Measurements from ENCODE around the gene KRTAP25-1.

KRTAP25-1 gene, protein sequence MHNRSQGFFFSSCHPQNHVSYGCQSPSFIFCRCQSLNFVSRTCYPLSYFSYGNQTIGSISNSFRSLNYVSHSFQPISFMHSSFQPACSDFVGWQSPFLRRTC

DNA sequence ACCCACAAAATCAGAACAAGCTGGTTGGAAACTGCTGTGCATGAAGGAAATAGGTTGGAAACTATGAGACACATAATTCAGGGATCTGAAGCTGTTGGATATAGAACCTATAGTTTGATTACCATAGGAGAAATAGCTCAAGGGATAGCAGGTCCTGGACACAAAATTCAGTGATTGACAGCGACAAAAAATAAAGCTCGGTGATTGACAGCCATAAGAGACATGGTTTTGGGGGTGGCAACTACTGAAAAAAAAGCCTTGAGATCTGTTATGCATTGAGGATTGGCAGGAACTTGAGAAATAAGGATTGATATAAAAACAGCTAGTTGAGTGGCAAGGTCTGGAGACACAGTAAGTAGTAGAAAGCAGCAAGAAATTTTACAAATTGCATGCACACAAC lies at the start of gene KRTAP25-1:
Gene KRTAP25-1 (minus strand): TSS at position 300 of the 400 bp plus-strand sequence. CDS start 24 bp downstream, at position 276.
- DNase-seq (ENCODE audit: low spot score), result no peak

DNA sequence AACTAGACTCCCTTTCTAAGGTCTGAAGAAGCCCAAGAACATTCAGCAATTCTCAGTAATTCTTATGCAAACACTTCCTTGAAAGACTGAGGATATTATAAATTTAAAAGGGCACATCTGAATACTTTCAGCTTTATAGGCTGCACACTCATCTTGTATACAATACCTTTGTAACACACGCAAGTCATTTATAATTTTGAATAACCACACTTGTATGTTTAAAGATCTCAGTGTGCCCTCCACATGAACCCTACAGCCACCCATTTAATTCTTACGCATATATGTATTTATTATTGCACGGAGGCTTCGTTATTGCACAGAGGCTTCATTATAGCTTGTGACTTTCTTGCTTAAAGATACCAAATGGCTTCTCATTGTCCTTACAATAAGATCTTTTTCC lies 49.4 kb upstream of the KRTAP25-1 start:
- DNase-seq (ENCODE audit: low spot score), result no peak

DNA sequence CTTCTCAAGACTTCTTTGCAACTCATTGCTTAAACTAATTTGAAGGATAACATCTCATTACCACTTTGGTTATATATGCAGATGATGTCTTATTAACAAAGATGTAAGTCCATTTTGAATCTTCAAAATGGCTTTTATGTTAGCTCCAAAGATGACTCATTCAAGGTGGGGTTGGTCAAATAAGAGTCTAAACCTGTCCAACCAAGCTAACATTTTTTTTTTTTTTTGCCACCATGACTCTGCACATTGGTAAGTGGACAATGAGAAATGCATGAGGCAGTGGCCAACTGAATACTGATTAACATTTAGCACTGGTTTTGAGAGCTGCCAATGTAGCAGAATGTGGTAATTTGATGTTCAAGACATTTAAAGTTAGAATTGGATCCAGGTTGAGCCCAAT lies 48.5 kb upstream of the KRTAP25-1 start:
- no peak for DNase-seq (ENCODE audit: low spot score)

DNA sequence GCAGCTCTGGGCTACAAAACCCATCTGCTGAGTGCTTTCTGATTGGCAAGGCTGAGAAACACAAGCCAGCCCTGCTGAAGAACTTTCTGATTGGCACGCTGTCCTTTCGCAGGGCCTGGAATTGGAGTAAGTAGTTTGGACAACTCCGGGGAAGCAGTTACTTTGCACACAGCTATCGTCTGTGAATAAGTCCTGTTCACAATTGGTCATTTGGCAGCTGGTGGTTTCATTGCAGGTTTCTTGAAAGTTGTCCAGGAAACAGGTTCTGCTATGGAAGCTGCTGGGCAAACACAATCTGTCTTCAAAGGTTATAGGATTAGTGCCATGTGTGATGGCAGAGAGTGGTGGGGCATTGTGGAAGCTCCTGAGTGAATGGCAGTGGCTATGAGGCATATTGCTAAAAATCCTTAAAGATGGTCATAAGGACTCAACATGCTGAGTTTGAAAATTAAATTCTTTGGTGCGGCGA lies 48.0 kb upstream of the KRTAP25-1 start, which contains the start of gene KRTAP27-1:
Gene KRTAP27-1 (minus strand): TSS at position 419 of the 469 bp plus-strand sequence. CDS start 26 bp downstream, at position 393.
- DNase-seq (ENCODE audit: low spot score), result no peak

DNA sequence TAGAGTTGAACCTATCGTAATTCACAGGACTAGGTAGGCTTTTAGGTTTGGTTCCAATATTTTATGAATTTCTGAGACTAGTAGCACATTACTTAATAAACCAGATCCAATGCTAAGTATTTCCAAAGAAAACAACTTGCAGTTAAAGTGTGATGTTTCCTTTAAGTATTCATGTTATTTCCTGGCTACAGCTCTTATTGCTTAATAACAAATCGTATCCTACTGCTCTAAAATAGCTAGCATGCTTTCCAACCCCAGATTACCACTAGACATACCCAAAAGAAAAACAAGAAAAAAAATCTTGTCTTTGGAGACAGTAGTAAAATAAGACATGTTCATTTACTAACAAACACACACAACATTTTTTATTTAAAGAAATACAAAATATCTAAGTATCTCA lies 47.3 kb upstream of the KRTAP25-1 start:
- no peak for DNase-seq (ENCODE audit: low spot score)

DNA sequence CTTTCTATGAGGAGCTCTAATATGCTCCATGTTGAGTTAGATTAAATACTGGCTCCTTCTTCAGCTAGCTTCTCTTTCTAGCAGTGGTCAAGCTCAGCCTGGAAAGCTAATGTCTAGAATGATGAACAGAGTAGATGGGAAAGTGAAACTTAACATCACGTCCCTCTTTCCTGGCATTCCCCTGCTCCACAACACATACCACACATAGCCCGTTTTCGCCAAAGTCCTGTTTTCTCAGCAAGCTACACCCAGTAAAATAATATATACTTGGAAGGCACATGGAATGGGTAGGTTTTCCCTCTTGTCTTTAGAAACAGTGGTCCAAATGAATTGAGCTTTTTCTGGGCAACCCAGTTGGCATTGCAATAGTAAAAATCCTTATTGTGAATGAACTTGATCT lies 44.4 kb upstream of the KRTAP25-1 start:
- no peak for DNase-seq (ENCODE audit: low spot score)

DNA sequence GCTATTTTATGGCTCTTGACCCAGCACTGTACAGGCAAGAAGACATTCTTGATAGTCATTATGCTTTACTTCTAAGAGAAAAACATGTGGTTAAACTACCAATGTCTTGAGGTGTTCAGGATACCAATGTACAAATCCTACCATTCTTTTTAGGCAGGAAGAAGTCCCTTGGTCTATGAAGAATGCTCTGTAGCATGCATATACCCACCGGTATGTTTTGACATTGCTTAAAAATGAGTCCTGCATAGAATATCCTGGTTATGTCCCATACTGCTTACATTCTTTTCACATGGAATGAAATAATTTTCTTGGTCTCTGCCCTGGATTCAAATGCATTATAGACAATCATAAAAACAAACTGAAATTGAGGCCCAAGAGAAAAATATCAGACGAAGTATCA lies 43.4 kb upstream of the KRTAP25-1 start:
- no peak for DNase-seq (ENCODE audit: low spot score)

DNA sequence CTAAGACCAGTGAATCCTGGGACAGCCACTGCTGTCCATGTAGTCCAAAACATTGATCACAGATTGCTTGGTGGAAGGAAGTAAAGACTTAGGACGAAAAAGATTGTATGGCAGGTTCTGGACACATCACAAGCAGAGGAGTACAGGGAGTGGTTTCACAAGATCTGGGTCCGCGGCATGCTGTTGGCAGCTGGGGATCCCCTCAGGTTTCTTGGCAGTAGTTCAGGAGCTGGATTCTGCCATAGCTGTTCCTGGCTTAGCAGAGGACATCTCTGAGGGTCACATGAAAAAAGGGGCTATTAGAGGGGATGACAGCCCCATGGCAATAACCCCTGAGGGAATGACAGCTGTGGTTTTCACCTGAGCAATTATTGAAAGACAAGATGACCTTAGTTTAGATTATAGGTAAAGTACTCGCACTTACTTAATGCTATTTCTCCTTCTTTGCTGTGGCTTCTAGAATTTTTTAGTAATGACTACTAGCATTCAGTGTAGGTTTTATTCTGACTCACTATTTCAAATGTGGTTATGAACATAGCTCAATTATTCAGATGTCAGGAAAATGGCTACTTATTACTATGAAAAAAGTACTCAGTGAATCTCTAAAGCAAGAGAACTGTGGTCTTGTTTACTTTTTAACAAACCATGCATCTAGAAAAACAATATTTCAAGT lies 40.0 kb upstream of the KRTAP25-1 start:
- DNase-seq (ENCODE audit: low spot score), result no peak

DNA sequence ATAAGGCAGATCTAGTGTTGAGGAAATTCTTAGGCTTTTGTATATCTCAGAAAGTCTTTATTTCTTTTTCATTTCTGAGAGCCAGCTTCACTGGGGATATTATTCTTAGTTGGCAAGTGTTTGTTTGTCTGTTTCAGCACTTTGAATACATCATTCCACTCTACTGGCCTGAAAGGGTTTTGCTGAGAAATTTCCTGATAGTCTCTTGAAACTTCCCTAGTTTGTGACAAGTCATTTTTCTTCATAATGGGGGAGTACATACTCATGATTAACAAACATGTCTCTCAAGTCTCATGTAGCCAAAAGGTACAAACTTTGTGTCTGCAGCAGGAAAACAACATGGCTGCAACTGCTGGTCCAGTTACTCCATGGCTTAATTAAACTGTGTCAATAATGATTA lies 37.1 kb upstream of the KRTAP25-1 start:
- DNase-seq (ENCODE audit: low spot score), result no peak

DNA sequence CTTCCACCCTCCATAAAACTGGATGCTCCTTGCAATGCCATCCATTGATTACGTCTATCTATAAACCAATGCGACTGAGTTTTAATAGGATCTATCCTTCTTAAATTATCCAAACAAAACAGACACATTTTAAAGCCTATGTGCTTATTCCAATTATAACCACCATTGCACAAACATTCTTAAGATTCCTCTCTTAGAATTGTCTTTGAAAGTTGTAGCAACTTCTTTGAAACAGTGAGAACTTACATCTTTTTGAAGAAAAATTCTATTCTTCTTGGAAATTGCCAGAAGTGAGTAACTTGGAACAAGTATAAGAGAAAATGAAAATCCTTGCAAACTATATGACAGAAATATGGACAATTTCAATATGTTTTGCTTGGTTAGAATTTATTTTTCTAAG lies 30.9 kb upstream of the KRTAP25-1 start, which contains the start of gene KRTAP26-1:
Gene KRTAP26-1 (minus strand): TSS at position 101 of the 400 bp plus-strand sequence. CDS start 280 bp downstream, outside the sequence.
- DNase-seq (ENCODE audit: low spot score), result no peak

DNA sequence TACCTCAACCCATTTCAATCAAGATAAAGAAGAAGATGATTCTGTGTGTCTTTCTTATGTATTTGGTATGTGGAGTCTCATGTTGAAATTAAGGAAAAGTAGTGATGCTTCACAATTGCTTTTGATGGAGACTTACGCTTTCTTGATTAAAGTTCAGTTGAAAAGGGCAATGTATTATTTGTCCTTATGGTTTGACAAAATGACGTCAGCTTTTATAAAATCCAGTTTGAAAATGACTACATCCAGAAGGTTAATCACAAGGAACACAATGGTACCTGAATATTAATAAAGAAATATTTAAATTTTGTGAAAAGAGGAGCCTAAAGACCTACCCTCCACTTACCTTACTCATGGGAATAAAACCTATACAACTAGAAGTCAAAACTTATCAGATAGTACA lies 26.4 kb upstream of the KRTAP25-1 start:
- no peak for DNase-seq (ENCODE audit: low spot score)

DNA sequence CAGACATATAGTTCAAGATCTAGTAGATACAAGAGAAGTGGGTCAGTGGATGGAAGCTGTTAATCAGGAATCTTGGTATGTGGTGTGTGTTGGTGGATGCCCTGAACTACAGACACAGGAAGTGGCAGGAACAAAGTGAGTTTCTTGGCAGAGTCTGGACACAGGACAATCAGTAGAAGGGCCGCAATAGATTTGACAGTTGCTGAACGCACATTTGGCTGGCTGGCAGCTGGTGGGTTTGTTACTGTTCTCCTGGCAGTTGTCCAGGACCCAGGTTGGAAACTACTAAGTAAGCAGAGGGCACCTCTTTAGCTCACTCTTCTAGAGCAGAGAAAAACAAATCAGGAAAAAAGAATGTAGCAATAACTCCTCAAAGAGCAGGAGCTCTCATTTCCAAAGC lies 17.6 kb upstream of the KRTAP25-1 start:
- DNase-seq (ENCODE audit: low spot score), result no peak

DNA sequence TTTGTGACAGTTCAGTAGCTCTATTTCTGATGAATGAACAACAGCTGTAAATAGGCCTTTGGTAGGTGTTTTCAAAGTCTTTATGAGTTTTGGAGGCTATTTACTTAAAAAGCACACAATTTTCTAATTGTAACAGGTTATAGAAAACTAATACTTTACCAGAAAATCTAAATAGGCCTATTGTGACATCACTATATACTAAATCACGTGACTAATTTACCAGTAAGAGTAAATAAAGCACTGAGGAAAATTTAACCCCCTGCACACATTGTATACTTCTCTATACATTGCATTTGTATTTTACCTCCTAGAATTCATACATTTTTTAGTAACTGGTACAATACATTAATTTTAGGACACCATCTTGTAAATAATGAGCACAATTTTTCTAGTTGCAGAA lies 15.8 kb upstream of the KRTAP25-1 start:
- DNase-seq (ENCODE audit: low spot score), result no peak

DNA sequence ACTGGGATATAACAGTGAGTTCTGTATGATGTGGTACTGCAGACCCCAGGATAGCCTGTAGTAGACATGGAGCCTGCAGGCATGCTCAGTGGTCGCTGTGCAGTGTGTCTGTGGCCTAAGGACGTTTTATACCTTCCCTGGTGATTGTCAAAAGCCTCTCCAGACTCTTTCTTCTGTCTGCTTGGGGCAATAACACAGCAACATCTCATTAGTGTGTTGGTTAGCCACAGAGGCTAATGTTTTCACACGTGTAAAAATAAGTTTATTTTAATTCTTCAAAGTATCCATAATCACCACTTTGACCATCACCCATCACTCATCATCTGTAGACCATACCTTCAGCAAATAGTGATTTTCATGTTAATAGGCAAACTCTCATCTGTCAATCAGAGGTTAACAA lies 6.5 kb downstream of the KRTAP25-1 start, which contains the start of gene KRTAP24-1:
Gene KRTAP24-1 (minus strand): TSS at position 101 of the 400 bp plus-strand sequence. CDS start 18 bp downstream, at position 83.
- DNase-seq (ENCODE audit: low spot score), result no peak

DNA sequence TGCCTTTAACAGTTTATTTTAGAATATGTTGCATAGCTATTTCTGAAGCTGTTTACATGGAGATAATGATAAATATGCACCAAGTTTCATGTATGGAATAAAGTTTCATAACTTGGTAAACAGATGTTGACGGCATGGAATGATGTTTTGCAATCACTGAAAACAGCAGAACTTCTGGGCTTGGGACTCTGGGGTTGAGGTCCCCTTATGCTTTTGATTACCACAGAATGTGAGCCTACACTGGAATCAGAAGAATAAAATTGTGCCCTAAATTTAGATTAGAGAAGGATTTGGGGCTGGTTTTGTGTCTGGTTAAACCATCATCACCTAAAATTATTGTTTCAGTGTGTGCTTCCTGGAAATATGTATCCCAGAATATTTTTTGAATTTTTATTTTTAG lies 17.7 kb downstream of the KRTAP25-1 start:
- DNase-seq (ENCODE audit: low spot score), result no peak

DNA sequence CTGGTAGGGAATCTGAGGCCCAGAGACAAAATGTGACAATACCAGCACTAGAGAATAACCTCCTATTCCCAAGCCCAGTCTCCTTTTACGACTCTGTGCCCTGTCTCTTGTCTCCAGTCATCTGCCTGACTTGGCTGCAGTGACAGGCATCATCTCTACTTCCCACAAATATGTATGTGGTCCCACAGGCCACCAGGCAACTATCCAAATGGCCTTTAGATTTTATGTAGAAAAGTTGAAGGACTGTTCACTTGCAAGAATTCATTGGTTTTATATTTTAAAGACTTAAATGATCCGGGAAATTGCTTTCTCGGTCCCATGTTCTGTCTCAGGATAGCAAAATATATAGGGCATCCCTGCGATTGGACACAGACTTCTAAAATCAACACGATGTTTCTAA lies 18.2 kb downstream of the KRTAP25-1 start:
- no peak for DNase-seq (ENCODE audit: low spot score)

DNA sequence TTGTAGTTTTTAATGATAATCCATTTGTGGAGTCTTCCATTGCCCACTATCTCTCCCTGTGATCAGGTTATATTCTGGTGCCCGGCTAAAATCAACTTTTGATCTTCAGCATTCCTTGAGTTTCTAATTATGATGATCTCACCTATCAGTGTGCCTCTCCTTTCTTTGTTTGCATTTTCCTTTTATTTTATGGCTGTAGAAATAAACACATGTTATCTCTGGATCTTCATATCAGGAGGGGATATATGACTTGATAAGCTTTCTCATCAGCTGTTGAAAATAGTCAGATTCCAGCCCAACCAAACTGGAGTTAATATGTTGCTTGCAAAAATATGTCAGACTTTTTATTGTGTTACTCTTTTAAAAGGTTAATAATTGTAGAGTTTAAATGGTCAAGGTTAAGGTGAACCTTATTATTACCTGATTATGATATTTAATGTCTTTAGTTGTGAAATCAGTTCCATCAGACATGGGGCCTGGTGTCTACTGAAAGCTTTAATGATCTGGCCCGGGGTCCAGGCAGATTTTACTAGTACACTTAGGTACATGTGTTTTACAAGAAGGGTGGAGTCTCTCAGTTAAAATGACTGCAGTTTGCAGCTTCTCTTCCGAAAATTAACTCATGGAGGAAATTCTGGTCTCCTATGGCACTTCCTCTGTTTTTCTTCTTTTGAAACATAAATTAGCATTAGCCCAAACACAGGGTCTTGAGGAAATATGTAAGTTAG lies 19.3 kb downstream of the KRTAP25-1 start:
- DNase-seq (ENCODE audit: low spot score), result no peak

DNA sequence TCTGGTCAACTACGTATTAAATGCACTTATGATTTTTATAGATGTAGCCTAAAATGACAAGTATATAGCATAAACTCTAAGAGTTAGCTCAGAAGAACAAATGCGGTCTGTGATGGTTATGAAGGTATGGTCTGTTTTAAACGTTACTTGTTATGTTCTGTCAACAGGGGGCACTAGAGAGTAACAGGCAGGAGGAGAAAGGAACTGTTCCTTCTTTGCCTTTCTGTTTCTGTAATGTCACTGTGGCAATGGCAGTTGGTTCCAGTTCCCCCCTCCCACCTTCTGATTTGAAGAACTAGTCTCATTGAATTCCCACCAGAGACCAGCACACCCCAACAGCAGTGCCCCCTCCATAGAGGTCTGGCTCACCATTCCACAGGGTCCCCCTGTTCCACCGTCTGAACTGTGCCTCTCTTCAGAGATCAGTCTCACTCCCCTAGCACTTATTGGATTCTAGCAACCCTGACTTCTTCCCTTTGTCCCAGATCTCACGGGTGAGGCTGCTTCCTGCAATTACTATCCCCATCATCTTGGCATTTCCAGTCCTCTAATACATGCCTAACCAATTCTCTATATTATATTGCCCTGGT lies 20.6 kb downstream of the KRTAP25-1 start:
- DNase-seq (ENCODE audit: low spot score), result peak; percentile 56

DNA sequence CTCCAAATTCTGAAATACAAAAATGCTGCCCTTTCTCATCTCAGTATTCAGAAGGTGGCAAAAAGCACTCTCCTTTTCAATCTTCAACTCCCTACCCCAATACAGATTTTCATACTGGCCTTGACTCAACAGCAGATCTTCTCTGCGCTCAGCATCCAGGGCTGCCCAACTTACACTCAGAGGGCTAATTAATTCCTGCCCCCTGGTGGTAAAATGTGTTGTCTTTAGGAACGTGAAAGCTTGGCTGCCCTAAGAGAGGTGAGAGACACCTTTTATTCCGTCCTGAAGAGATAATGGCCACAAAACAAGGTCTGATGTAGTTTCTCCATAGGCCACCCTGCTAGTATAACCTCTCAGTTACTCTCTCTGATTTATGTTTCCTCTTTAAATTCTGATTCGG lies 31.5 kb downstream of the KRTAP25-1 start:
- peak; percentile 54 for DNase-seq (ENCODE audit: low spot score)

DNA sequence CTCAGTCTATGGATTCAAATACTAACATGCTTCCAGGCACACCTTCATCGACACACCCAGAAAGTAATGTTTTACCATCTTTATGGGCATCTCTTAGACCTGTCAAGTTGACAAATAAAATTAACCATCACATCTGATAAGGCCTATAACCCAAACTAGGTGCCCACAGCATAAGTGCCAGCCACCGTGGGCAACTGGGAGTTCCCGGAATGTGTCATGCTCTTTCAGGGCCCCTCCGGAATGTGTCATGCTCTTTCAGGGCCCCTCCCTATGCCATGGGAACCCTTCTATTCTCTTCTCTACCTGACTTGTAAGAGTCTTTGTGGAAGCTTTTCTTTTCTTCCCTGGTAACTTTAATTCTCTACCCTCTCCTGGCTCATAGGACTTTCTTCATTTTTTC lies 33.2 kb downstream of the KRTAP25-1 start:
- DNase-seq (ENCODE audit: low spot score), result no peak

DNA sequence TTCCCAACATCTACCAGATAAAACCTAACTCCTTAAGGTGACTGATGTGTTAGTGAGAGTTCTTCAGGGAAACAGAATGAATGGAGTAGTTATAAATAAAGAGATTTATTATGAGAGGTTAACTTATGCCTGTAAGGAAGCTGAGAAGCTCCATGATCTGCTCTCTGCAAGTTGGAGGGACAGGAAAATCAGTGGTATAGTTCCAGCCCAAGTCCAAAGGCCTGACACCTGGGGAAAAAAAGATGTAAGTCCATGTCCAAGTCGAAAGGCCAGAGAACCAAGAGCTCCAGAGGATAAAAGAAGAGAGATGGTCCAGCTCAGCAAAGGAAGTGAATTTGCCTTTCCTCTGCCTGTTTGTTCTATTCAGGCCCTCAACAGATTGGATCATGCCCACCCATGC lies 33.6 kb downstream of the KRTAP25-1 start:
- no peak for DNase-seq (ENCODE audit: low spot score)

DNA sequence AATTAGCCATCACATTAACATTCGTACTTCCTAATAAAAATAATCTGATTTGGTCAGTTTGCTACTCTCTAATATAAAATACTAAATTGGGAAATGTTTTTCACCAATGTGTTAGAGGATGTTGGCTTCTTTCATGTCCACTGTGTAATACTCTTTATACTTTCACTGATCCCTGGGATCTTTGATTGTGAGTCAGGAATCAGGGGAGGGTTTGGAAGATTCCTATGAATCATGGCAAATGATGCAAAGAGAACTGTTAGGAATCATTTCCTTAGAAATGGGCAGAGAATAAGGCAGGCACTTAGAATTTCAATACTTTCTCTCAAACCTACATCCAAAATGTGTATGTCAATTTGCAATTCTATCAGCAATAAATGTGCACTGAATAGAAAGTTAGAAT lies 37.5 kb downstream of the KRTAP25-1 start:
- no peak for DNase-seq (ENCODE audit: low spot score)

DNA sequence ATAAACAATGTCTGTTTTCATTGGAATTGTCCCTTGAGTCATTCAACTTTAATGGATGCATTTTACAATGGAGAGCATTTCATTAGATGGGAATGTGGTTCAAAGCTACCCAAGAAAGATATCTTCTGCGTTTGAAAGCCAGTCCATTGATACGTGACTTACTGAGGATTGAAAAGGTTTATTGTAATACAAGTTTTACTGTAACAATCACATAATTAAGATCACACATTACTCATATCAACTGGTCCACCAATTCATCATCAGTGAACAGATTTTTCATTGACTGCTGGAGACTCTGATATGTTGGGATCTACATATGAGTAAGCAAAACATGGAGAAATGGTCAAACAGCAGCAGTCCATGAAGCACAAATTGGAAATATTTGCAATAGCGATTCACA lies 39.4 kb downstream of the KRTAP25-1 start:
- DNase-seq (ENCODE audit: low spot score), result no peak

Data from NAMALWA (cell line).